Prostate gland (tissue), 2 donors: ENCODE data around the gene TMPRSS15. TPM values are rescaled to one million over a fixed set of nuclear protein-coding genes. Genes with fewer than 3 reads are reported as not detected.

ENCODE experiments used
- DNase-seq: peaks from one replicate; pipeline ENCODE4 v3.0.0-alpha.2; 2019; ENCODE audit warnings: low spot score
- H3K27ac ChIP-seq, 2 donors: fragments of 200-600 bp; sonication (generic); 2 replicates each; pipeline ENCODE4 v1.5.1; 2017 to 2019
- H3K27me3 ChIP-seq: fragments of 200-600 bp; sonication (generic); replicated peaks from 2 replicates; pipeline ENCODE4 v1.5.1; 2019; ENCODE audit not compliant: insufficient read depth
- H3K36me3 ChIP-seq, 2 donors: fragments of 200-600 bp; sonication (generic); 1 replicate in 1 of 2; 2 replicates in 1 of 2; pipeline versions ENCODE4 v1.5.1 to v1.8.1; 2017 to 2019
- H3K4me1 ChIP-seq: fragments of 200-600 bp; sonication (generic); replicated peaks from 2 replicates; pipeline ENCODE4 v1.5.1; 2019
- H3K4me3 ChIP-seq, 2 donors: fragments of 200-600 bp; sonication (generic); 2 replicates each; pipeline ENCODE4 v1.5.1; 2017 to 2019
- H3K9me3 ChIP-seq: fragments of 200-600 bp; sonication (generic); 2 replicates; pipeline ENCODE4 v1.5.1; 2017
- POLR2A ChIP-seq: fragments of 450-650 bp; IDR thresholded peaks from one replicate; pipeline ENCODE4 v1.6.1; 2016; ENCODE audit warnings: antibody characterized with exemption, mild to moderate bottlenecking
- POLR2AphosphoS5 ChIP-seq: sonication (generic); formaldehyde crosslinking; IDR thresholded peaks from one replicate; pipeline ENCODE4 v1.6.1; 2017; ENCODE audit warnings: antibody characterized with exemption
- WGBS: methylation state at CpG from one replicate; pipeline ENCODE4 v1.1.5; 2018; 5-methylcytosine and 5-hydroxymethylcytosine counted together
- intact Hi-C: fragments of 100-400 bp; cut with DNase I; formaldehyde crosslinking; loops from one replicate; pipeline ENCODE4 v1.14.2; 2022
- total RNA-seq, 2 donors: library from RNA; depleted of rRNA; stranded (reverse); fragments of >200 nt; gene quantifications; one replicate each; pipeline ENCODE4 v1.1.0, GENCODE V29; 2016
- TF ChIP-seq, protein P1 (sequence below), 4 experiments: fragments of 200-600 bp in 2 of 4; fragments of 450-650 bp in 2 of 4; sonication (generic) in 2 of 4; IDR thresholded peaks; 1 replicate in 3 of 4; 2 replicates in 1 of 4; pipeline ENCODE4 v1.5.1; 2016 to 2019; ENCODE audit warnings: antibody characterized with exemption in 4 of 4, mild to moderate bottlenecking in 2 of 4, moderate library complexity in 2 of 4

TMPRSS15 gene
- total RNA-seq, 2 donors from 2014 or later, result 0.34 TPM; not detected in 1

DNA sequence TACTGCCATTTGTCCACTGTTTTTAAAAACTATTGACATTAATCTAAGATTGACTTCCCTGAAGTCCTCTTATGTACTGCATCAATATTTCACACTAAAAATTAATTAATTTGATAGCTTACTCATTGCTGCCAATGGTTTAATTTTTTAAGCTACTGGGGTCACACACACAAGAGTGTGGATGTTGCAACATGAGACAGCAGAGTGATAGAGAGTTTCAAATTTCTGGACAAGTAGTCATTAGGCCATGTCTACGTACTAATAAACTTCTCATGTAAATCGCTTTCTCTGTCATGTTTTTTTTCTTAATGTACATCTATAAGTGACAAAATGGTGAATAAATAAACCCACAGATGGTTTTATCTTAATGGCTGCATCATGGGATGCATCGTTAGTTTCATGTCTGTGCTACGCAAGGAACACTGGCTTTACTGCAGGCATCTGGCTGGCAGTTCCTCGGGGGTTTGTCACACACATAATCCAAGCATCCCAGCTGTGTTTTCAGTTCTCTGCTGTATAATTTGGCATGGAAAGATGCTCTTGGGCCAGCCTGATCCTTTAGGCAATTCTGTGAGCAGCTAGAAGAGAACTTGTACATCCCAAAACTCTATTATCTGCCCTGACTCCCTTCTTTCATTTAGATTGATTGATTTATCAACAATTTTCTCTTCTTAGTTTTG, 175.4 kb downstream of the TMPRSS15 start:
- intact Hi-C loops, result no loop called here
- H3K36me3 ChIP-seq, result no peaks in the 10 kb centered on the region
- 53% methylated on average over 5 of the region's 5 CpGs for WGBS
- TF ChIP-seq POLR2A (no peak), POLR2AphosphoS5 (no peak)
- TF ChIP-seq, protein P1, sequence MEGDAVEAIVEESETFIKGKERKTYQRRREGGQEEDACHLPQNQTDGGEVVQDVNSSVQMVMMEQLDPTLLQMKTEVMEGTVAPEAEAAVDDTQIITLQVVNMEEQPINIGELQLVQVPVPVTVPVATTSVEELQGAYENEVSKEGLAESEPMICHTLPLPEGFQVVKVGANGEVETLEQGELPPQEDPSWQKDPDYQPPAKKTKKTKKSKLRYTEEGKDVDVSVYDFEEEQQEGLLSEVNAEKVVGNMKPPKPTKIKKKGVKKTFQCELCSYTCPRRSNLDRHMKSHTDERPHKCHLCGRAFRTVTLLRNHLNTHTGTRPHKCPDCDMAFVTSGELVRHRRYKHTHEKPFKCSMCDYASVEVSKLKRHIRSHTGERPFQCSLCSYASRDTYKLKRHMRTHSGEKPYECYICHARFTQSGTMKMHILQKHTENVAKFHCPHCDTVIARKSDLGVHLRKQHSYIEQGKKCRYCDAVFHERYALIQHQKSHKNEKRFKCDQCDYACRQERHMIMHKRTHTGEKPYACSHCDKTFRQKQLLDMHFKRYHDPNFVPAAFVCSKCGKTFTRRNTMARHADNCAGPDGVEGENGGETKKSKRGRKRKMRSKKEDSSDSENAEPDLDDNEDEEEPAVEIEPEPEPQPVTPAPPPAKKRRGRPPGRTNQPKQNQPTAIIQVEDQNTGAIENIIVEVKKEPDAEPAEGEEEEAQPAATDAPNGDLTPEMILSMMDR (IDR thresholded peaks at IDR 0.05), result no peak
- H3K4me3 ChIP-seq, result no peak overlapping the region
- H3K27ac ChIP-seq, result no peak overlapping the region
- no peaks in the 10 kb centered on the region for H3K4me1 ChIP-seq
- no peak for DNase-seq
- no peaks in the 10 kb centered on the region for H3K9me3 ChIP-seq
- no peaks in the 10 kb centered on the region for H3K27me3 ChIP-seq

DNA sequence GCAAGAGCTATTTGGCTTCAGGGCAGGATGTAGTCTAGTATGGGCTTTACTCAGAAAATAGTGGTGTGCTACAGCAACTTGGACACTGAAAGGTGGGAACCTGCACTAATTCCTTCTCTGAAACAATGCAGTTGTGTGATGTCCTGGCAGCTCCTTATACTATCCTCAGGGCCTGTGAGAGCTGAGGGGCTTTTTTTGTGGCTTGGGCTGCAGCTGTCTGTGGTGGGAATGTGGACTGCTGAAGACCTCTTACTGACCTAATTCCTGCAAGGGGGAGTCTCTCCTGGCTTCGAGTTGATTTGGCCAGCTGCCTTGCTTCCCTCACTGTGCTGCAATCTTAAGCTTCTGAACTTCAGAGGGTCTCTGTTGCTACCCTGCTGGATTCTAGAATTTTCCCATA, 181.2 kb downstream of the TMPRSS15 start:
- intact Hi-C loops, result no loop called here
- 83% methylated on average over 1 of the region's 1 CpG for WGBS
- TF ChIP-seq POLR2AphosphoS5, result no peak
- TF ChIP-seq, protein P1 (IDR thresholded peaks at IDR 0.05), result no peak
- no peak for TF ChIP-seq POLR2A

DNA sequence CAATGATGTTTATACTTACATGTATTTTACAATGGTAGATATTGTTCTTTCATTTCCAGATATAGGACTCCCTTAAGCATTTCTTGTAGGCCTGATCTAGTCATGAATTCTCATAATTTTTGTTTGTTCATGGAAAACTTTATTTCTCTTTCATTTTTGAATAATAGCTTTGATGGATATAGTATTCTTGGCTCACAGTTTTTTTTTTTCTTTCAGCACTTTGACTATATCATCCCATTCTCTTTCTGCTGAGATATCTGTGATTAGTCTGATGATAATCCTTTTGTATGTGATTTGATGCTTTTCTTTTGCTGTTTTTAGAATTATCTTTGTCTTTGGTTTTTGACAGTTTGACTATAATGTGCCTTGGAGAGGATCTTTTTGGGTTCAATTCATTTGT, 183.1 kb downstream of the TMPRSS15 start:
- DNase-seq, result no peak
- TF ChIP-seq, protein P1 (IDR thresholded peaks at IDR 0.05), result no peak
- TF ChIP-seq POLR2AphosphoS5, result no peak
- no peak for TF ChIP-seq POLR2A
- intact Hi-C loops, result no loop called here
- H3K27ac ChIP-seq, result no peak overlapping the region
- no peaks in the 10 kb centered on the region for H3K36me3 ChIP-seq
- H3K27me3 ChIP-seq, result no peaks in the 10 kb centered on the region
- H3K4me1 ChIP-seq, result no peaks in the 10 kb centered on the region
- no peak overlapping the region for H3K4me3 ChIP-seq
- H3K9me3 ChIP-seq, result no peaks in the 10 kb centered on the region

More for the DNA sequence above, 181.2 kb downstream of the TMPRSS15 start:
- no peaks in the 10 kb centered on the region for H3K27me3 ChIP-seq
- H3K36me3 ChIP-seq, result no peaks in the 10 kb centered on the region
- no peak for DNase-seq
- no peak overlapping the region for H3K27ac ChIP-seq
- no peaks in the 10 kb centered on the region for H3K9me3 ChIP-seq
- no peak overlapping the region for H3K4me3 ChIP-seq
- no peaks in the 10 kb centered on the region for H3K4me1 ChIP-seq

Other genes with a start within 250 kb of the TMPRSS15 start
- 100 to 1,000 TPM in 1 of 2 donors, under 1 TPM in 1; 0.59 to 103 TPM for gene CHODL, start 159.0 kb downstream of the TMPRSS15 start, total RNA-seq